Astrocyte (in vitro differentiated cells and primary cell): Measurements from ENCODE around the gene PRKCA. TPM values are rescaled to one million over a fixed set of nuclear protein-coding genes. Genes with fewer than 3 reads are reported as not detected.
A peak's percentile ranks its signal among the peaks of the same experiment; 100 is the strongest.

Experiments
- DNase-seq: peaks from one replicate; pipeline ENCODE4 v3.0.0-alpha.2; 2010; ENCODE audit warnings: low read depth
- FAIRE-seq: peaks from 2 replicates; lab custom pipeline; 2011; peaks lifted over from hg19 to GRCh38; lab: Jason Lieb, UNC
- H2AFZ ChIP-seq: 2 replicates; pipeline ENCODE4 v1.6.0; 2012; ENCODE audit warnings: low read depth, low read length, inconsistent platforms
- H3K27ac ChIP-seq: 2 replicates; pipeline ENCODE4 v1.5.1; 2011; ENCODE audit warnings: low read depth, low read length, inconsistent platforms
- H3K27me3 ChIP-seq: 2 replicates; pipeline ENCODE4 v1.6.0; 2011; ENCODE audit warnings: low read length, inconsistent platforms; ENCODE audit not compliant: insufficient read depth
- H3K36me3 ChIP-seq: 2 replicates; pipeline ENCODE4 v1.5.1; 2011; ENCODE audit warnings: low read length, inconsistent platforms; ENCODE audit not compliant: insufficient read depth
- H3K4me1 ChIP-seq: 2 replicates; pipeline ENCODE4 v1.5.1; 2011; ENCODE audit warnings: low read length, inconsistent platforms; ENCODE audit not compliant: insufficient read depth
- H3K4me2 ChIP-seq: 2 replicates; pipeline ENCODE4 v1.6.0; 2012; ENCODE audit warnings: low read length, inconsistent platforms
- H3K4me3 ChIP-seq: 2 replicates; pipeline ENCODE4 v1.5.1; 2011; ENCODE audit warnings: low read depth, mild to moderate bottlenecking, low read length, inconsistent platforms; ENCODE audit not compliant: insufficient read depth
- H3K79me2 ChIP-seq: 2 replicates; pipeline ENCODE4 v1.6.0; 2012; ENCODE audit warnings: mild to moderate bottlenecking, low read length, inconsistent platforms; ENCODE audit not compliant: insufficient read depth
- H3K9ac ChIP-seq: 2 replicates; pipeline ENCODE4 v1.6.0; 2012; ENCODE audit warnings: mild to moderate bottlenecking, low read length, inconsistent platforms
- H3K9me3 ChIP-seq: 2 replicates; pipeline ENCODE4 v1.5.1; 2012; ENCODE audit warnings: low read depth, mild to moderate bottlenecking, low read length, inconsistent platforms; ENCODE audit not compliant: insufficient read depth
- H4K20me1 ChIP-seq: 2 replicates; pipeline ENCODE4 v1.6.0; 2012; ENCODE audit warnings: low read length, inconsistent platforms; ENCODE audit not compliant: insufficient read depth
- H3K27ac Mint-ChIP-seq: one replicate; pipeline ENCODE4 v1.8.0; 2021; ENCODE audit warnings: mild to moderate bottlenecking, mixed read lengths; ENCODE audit not compliant: unreplicated experiment
- H3K27me3 Mint-ChIP-seq: one replicate; pipeline ENCODE4 v1.8.0; 2021; ENCODE audit warnings: low read depth, mixed read lengths; ENCODE audit not compliant: unreplicated experiment
- H3K36me3 Mint-ChIP-seq: one replicate; pipeline ENCODE4 v1.8.0; 2021; ENCODE audit warnings: low read depth, mixed read lengths; ENCODE audit not compliant: unreplicated experiment
- H3K4me1 Mint-ChIP-seq: one replicate; pipeline ENCODE4 v1.8.0; 2021; ENCODE audit warnings: low read depth, mixed read lengths; ENCODE audit not compliant: unreplicated experiment
- H3K4me3 Mint-ChIP-seq: one replicate; pipeline ENCODE4 v1.8.0; 2021; ENCODE audit warnings: mild to moderate bottlenecking, moderate library complexity, mixed read lengths; ENCODE audit not compliant: unreplicated experiment
- H3K9me3 Mint-ChIP-seq: one replicate; pipeline ENCODE4 v1.8.0; 2021; ENCODE audit warnings: mild to moderate bottlenecking, mixed read lengths; ENCODE audit not compliant: unreplicated experiment
- CTCF ChIP-seq: IDR thresholded peaks from 2 replicates; pipeline ENCODE4 v1.5.1; 2011; ENCODE audit warnings: low read depth, mild to moderate bottlenecking, inconsistent platforms, low read length, moderate library complexity; ENCODE audit not compliant: insufficient read depth
- EZH2 ChIP-seq: IDR thresholded peaks from 2 replicates; pipeline ENCODE4 v1.6.1; 2012; ENCODE audit warnings: mild to moderate bottlenecking, low read length, inconsistent platforms; ENCODE audit not compliant: insufficient read depth
- total RNA-seq: library from RNA; stranded (reverse); gene quantifications from 2 replicates; pipeline ENCODE4 v1.2.1, GENCODE V29; 2021

Gene PRKCA
- total RNA-seq, 1 donor from 2014 or later: 49.9 TPM

GRCh38 chr17:66547151-66547865, 244.9 kb downstream of the PRKCA start:
- H3K4me1 ChIP-seq: peaks cover 52% of the 10 kb centered on the region
- no peaks in the 10 kb centered on the region for H4K20me1 ChIP-seq
- H3K9me3 Mint-ChIP-seq: no peaks in the 10 kb centered on the region
- peaks cover 18% of the 10 kb centered on the region for H3K79me2 ChIP-seq
- no peaks in the 10 kb centered on the region for H3K36me3 ChIP-seq
- H3K36me3 Mint-ChIP-seq: no peaks in the 10 kb centered on the region
- H3K4me1 Mint-ChIP-seq: peaks cover 64% of the 10 kb centered on the region
- peak; percentile 45 for FAIRE-seq
- no peak overlapping the region for H3K4me3 Mint-ChIP-seq
- no peak overlapping the region for H2AFZ ChIP-seq
- no peak overlapping the region for H3K9ac ChIP-seq
- no peak for DNase-seq
- H3K9me3 ChIP-seq: no peaks in the 10 kb centered on the region
- H3K4me3 ChIP-seq: no peak overlapping the region
- no peak overlapping the region for H3K4me2 ChIP-seq
- peak overlapping the region; percentile 93 for H3K27ac ChIP-seq
- peak overlapping the region; percentile 91 for H3K27ac Mint-ChIP-seq
- no peaks in the 10 kb centered on the region for H3K27me3 Mint-ChIP-seq
- H3K27me3 ChIP-seq: no peaks in the 10 kb centered on the region
- TF ChIP-seq EZH2 (no peak), CTCF (no peak)

- Histone ChIP-seq H3K36me3 (no peaks in the 10 kb centered on the region), H3K27ac (peak overlapping the region; percentile 93), H3K79me2 (peaks cover 18% of the 10 kb centered on the region), H3K9ac (no peak overlapping the region), H3K4me1 (peaks cover 44% of the 10 kb centered on the region), H3K4me3 (no peak overlapping the region), H2AFZ (no peak overlapping the region), H3K27me3 (no peaks in the 10 kb centered on the region), H3K9me3 (no peaks in the 10 kb centered on the region), H3K4me2 (peak overlapping the region; percentile 68), H4K20me1 (no peaks in the 10 kb centered on the region)
- peak; percentile 83 for FAIRE-seq
- peaks cover 57% of the 10 kb centered on the region for H3K4me1 Mint-ChIP-seq
- TF ChIP-seq CTCF (no peak), EZH2 (no peak)
- H3K36me3 Mint-ChIP-seq: no peaks in the 10 kb centered on the region
- no peaks in the 10 kb centered on the region for H3K27me3 Mint-ChIP-seq
- H3K27ac Mint-ChIP-seq: peak overlapping the region; percentile 91
- H3K9me3 Mint-ChIP-seq: no peaks in the 10 kb centered on the region
- no peak for DNase-seq
- H3K4me3 Mint-ChIP-seq: no peak overlapping the region
Observed at GRCh38 chr17:66548158-66548557, 245.7 kb downstream of the PRKCA start.
